Measurements from ENCODE around the gene CYP2U1.

DNA sequence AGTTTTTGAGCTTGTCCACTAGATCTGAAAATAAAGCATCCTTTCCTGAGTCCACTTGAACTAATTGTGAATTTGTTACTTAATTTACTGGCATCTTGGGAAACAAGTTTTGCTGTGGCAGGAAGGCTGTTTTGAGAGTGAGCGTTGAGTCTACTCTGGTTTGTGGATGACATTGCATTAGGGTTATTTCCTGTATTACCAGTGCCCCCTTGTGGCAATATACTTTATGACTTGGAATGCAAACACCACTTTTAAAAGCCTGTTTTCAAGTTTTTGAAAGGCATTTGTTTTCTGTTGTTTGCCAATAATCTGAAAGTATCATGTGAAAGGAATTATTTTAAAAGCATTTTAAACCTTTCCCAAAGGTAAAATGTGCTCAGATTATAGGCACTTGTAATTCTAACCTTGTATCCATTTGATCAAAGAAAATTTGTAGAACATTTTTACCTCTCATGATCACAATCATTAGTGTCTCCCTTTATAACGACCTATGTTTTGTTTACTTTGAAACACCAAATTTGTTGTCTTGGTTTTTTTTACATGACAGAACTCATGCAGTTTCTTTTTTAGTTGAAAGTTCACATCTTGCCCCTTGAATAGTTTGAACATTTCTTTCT lies 18.0 kb upstream of the CYP2U1 start:
- TF ChIP-seq POLR2A (IDR thresholded peaks at IDR 0.05), result no peak
- peak; percentile 79 to 84 (median 83) for TF ChIP-seq CTCF (IDR thresholded peaks at IDR 0.05)
